Liver (tissue), 9 donors: ENCODE data around the gene ITCH. TPM values are rescaled to one million over a fixed set of nuclear protein-coding genes. Genes with fewer than 3 reads are reported as not detected.

ENCODE experiments used
- DNase-seq: peaks from one replicate; pipeline ENCODE4 v3.0.0-alpha.2; 2017; ENCODE audit warnings: low spot score
- H3K27ac ChIP-seq, 2 donors: one replicate each; pipeline ENCODE4 v1.7.0; 2013; ENCODE audit warnings: inconsistent platforms in 2 of 2, low read length in 2 of 2, control low read depth in 1 of 2, low read depth in 1 of 2, mild to moderate bottlenecking in 1 of 2
- H3K27me3 ChIP-seq, 4 donors: one replicate each; pipeline versions ENCODE4 v1.6.1 to v1.7.0; 2013; ENCODE audit warnings: low read length in 3 of 4, inconsistent platforms in 1 of 4, mild to moderate bottlenecking in 1 of 4, moderate library complexity in 1 of 4; ENCODE audit not compliant: control insufficient read depth in 4 of 4, insufficient read depth in 4 of 4
- H3K36me3 ChIP-seq, 4 donors: one replicate each; pipeline versions ENCODE4 v1.6.1 to v1.7.0; 2013; ENCODE audit warnings: low read length in 3 of 4, mild to moderate bottlenecking in 3 of 4, low read depth in 1 of 4, moderate library complexity in 1 of 4; ENCODE audit not compliant: control insufficient read depth in 4 of 4, insufficient read depth in 3 of 4
- H3K4me1 ChIP-seq, 4 donors: one replicate each; pipeline versions ENCODE4 v1.6.1 to v1.7.0; 2013; ENCODE audit warnings: low read length in 3 of 4, mild to moderate bottlenecking in 3 of 4, moderate library complexity in 1 of 4; ENCODE audit not compliant: control insufficient read depth in 4 of 4, insufficient read depth in 4 of 4
- H3K4me3 ChIP-seq, 3 donors: one replicate each; pipeline versions ENCODE4 v1.6.1 to v1.7.0; 2013; ENCODE audit warnings: low read length in 3 of 3, control low read depth in 1 of 3, low read depth in 1 of 3, mild to moderate bottlenecking in 1 of 3
- H3K9ac ChIP-seq, 2 donors: one replicate each; pipeline ENCODE4 v1.7.0; 2013; ENCODE audit warnings: low read length in 2 of 2, mild to moderate bottlenecking in 2 of 2, moderate library complexity in 2 of 2, control low read depth in 1 of 2, low read depth in 1 of 2
- H3K9me3 ChIP-seq, 4 donors: one replicate each; pipeline versions ENCODE4 v1.6.1 to v1.7.0; 2013; ENCODE audit warnings: low read length in 3 of 4; ENCODE audit not compliant: control insufficient read depth in 4 of 4
- EGR1 ChIP-seq, 2 donors: IDR thresholded peaks; 2 replicates each; pipeline ENCODE4 v1.6.1; 2016 to 2018; ENCODE audit warnings: antibody characterized with exemption in 2 of 2, low read depth in 2 of 2
- FOXA1 ChIP-seq: IDR thresholded peaks from 2 replicates; pipeline ENCODE4 v1.6.1; 2016; ENCODE audit warnings: antibody characterized with exemption
- FOXA2 ChIP-seq: IDR thresholded peaks from 2 replicates; pipeline ENCODE4 v1.6.1; 2016; ENCODE audit warnings: antibody characterized with exemption
- GABPA ChIP-seq, 2 donors: IDR thresholded peaks in 1 of 2; conservative IDR thresholded peaks in 1 of 2; 2 replicates each; pipeline ENCODE4 v1.6.1; 2016; ENCODE audit warnings: antibody characterized with exemption in 2 of 2, mild to moderate bottlenecking in 1 of 2, moderate library complexity in 1 of 2
- HNF4G ChIP-seq: IDR thresholded peaks from 2 replicates; pipeline ENCODE4 v1.6.1; 2016; ENCODE audit warnings: antibody characterized with exemption
- JUND ChIP-seq, 2 donors: IDR thresholded peaks; 2 replicates each; pipeline ENCODE4 v1.6.1; 2016; ENCODE audit warnings: antibody characterized with exemption in 2 of 2
- RXRA ChIP-seq, 2 donors: IDR thresholded peaks; 2 replicates each; pipeline ENCODE4 v1.6.1; 2017 to 2018; ENCODE audit warnings: antibody characterized with exemption in 2 of 2, mild to moderate bottlenecking in 1 of 2
- TAF1 ChIP-seq: conservative IDR thresholded peaks from 2 replicates; pipeline ENCODE4 v1.6.1; 2016; ENCODE audit warnings: antibody characterized with exemption, mild to moderate bottlenecking
- WGBS: extraction: QIAGEN DNeasy Blood & Tissue Kit; methylation state at CpG from one replicate; pipeline ENCODE4 v1.1.7; 2013; 5-methylcytosine and 5-hydroxymethylcytosine counted together
- polyA plus RNA-seq, 2 donors: library from polyadenylated mRNA; stranded (reverse) in 1 of 2; unstranded in 1 of 2; fragments of 200-250 nt in 1 of 2; fragments of >200 nt in 1 of 2; fragmentation: Nextera tagmentation in 1 of 2; extraction: Ambion mirVana in 1 of 2; gene quantifications; one replicate each; pipeline versions ENCODE4 v1.2.1 to v1.2.3, GENCODE V29; 2013 to 2015
- total RNA-seq, 2 donors: library from RNA; depleted of rRNA; stranded (reverse); fragments of >200 nt; gene quantifications; one replicate each; pipeline ENCODE4 v1.2.3, GENCODE V29; 2014
- TF ChIP-seq, protein P1 (sequence below): fragments of 150-350 bp; IDR thresholded peaks from 2 replicates; pipeline ENCODE4 v1.5.1; 2017; ENCODE audit warnings: improper control_type of control experiment, low read depth, low read length; ENCODE audit not compliant: missing input control
- TF ChIP-seq, protein P2 (sequence below): IDR thresholded peaks from 2 replicates; pipeline ENCODE4 v1.6.1; 2016; ENCODE audit warnings: antibody characterized with exemption
- TF ChIP-seq, protein P3 (sequence below): IDR thresholded peaks from 2 replicates; pipeline ENCODE4 v1.6.1; 2016; ENCODE audit warnings: antibody characterized with exemption
- TF ChIP-seq, protein P4 (sequence below): IDR thresholded peaks from 2 replicates; pipeline ENCODE4 v1.6.1; 2016; ENCODE audit warnings: antibody characterized with exemption
- donor health status: healthy.
- donor health status: healthy.
- donor health status: healthy.
- donor health status: healthy.
- donor health status: healthy.

ITCH gene
- total and polyA plus RNA-seq, 4 donors = 14.3 to 85.3 (median 25.8) TPM

DNA sequence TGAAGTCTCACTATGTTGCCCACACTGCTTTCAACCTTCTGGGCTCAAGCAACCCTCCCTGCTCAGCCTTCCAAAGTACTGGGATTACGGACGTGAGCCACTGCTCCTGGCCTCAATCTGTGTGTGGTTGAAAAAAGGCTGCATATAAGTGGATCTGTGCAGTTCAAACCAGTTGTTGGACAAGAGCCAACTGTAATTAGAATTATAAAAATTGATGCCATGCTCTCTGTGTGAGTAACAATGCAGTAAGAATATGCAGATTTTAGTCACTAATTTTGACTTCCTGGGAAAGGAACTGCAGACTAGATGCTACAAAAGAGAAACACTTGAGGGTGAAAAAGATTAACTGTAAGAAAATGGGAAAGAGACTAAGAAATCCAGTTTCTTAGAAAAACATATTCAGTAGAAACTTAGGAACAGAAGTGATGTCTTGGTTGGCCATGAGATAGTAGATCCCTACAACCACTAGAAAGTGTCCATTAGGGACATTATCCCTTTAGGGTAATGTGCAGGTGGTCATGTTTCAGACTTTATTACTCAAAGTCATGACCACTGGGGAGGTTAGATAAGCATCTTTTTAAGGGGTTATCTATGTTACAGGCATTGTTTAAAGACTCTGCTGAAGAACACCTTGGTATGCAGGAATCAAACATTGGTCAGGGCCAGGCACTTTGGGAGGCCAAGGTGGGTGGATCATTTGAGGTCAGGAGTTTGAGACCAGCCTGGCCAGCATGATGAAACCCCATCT is 26.3 kb downstream of the ITCH start:
- Histone ChIP-seq H3K4me3 (no peak overlapping the region), H3K9ac (no peak overlapping the region), H3K4me1 (peaks cover 17 to 48% (median 32%) of the 10 kb centered on the region in 4 donors), H3K27ac (no peak overlapping the region), H3K9me3 (no peaks in the 10 kb centered on the region), H3K27me3 (no peaks in the 10 kb centered on the region), H3K36me3 (peaks cover 2 to 7% (median 6%) of the 10 kb centered on the region in 4 donors)
- DNase-seq = no peak
- TF ChIP-seq JUND (IDR thresholded peaks at IDR 0.05) = no peak
- TF ChIP-seq EGR1 (IDR thresholded peaks at IDR 0.05; ENCODE audit: low read depth in 2 of 2) = no peak
- no peak for TF ChIP-seq FOXA2
- TF ChIP-seq, protein P1, sequence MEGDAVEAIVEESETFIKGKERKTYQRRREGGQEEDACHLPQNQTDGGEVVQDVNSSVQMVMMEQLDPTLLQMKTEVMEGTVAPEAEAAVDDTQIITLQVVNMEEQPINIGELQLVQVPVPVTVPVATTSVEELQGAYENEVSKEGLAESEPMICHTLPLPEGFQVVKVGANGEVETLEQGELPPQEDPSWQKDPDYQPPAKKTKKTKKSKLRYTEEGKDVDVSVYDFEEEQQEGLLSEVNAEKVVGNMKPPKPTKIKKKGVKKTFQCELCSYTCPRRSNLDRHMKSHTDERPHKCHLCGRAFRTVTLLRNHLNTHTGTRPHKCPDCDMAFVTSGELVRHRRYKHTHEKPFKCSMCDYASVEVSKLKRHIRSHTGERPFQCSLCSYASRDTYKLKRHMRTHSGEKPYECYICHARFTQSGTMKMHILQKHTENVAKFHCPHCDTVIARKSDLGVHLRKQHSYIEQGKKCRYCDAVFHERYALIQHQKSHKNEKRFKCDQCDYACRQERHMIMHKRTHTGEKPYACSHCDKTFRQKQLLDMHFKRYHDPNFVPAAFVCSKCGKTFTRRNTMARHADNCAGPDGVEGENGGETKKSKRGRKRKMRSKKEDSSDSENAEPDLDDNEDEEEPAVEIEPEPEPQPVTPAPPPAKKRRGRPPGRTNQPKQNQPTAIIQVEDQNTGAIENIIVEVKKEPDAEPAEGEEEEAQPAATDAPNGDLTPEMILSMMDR = no peak
- no peak for TF ChIP-seq TAF1
- TF ChIP-seq, protein P2, sequence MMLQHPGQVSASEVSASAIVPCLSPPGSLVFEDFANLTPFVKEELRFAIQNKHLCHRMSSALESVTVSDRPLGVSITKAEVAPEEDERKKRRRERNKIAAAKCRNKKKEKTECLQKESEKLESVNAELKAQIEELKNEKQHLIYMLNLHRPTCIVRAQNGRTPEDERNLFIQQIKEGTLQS = no peak
- no peak for TF ChIP-seq FOXA1
- no peak for TF ChIP-seq HNF4G
- TF ChIP-seq, protein P3, sequence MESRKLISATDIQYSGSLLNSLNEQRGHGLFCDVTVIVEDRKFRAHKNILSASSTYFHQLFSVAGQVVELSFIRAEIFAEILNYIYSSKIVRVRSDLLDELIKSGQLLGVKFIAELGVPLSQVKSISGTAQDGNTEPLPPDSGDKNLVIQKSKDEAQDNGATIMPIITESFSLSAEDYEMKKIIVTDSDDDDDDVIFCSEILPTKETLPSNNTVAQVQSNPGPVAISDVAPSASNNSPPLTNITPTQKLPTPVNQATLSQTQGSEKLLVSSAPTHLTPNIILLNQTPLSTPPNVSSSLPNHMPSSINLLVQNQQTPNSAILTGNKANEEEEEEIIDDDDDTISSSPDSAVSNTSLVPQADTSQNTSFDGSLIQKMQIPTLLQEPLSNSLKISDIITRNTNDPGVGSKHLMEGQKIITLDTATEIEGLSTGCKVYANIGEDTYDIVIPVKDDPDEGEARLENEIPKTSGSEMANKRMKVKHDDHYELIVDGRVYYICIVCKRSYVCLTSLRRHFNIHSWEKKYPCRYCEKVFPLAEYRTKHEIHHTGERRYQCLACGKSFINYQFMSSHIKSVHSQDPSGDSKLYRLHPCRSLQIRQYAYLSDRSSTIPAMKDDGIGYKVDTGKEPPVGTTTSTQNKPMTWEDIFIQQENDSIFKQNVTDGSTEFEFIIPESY = no peak
- TF ChIP-seq, protein P4, sequence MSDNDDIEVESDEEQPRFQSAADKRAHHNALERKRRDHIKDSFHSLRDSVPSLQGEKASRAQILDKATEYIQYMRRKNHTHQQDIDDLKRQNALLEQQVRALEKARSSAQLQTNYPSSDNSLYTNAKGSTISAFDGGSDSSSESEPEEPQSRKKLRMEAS = no peak
- 84% methylated on average over 2 of the region's 2 CpGs for WGBS

DNA sequence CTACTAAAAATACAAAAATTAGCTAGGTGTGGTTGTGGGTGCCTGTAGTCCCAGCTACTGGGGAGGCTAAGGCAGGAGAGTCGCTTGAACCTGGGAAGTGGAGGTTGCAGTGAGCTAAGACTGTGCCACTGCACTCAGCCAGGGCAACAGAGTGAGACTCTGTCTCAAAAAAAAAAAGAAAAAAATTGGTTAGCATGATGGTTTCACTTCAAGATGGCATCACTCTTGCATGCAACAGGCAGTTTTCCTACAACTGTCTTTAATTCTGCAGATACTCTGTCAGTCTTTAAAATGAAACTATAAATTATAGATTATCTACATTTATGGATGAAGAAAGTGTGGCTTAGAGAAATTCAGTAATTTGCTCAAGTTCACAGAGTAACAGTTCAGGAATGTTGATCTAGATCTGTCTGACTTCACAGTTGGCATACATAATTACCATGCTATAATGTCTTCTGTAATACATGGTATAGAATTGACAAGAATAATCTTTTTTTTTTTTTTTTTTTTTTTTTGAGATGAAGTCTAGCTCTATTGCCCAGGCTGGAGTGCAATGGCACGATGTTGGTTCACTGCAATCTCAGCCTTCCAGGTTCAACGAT is 27.0 kb downstream of the ITCH start:
- Histone ChIP-seq H3K4me1 (peaks cover 11 to 48% (median 32%) of the 10 kb centered on the region in 4 donors), H3K9me3 (no peaks in the 10 kb centered on the region), H3K27ac (no peak overlapping the region), H3K9ac (no peak overlapping the region), H3K4me3 (no peak overlapping the region), H3K36me3 (peaks cover 2 to 9% (median 8%) of the 10 kb centered on the region in 4 donors), H3K27me3 (no peaks in the 10 kb centered on the region)
- WGBS = 95% methylated on average over 3 of the region's 3 CpGs
- DNase-seq = no peak
- TF ChIP-seq RXRA (IDR thresholded peaks at IDR 0.05) (no peak), GABPA (IDR thresholded peaks at IDR 0.05 in 1 of 2, conservative IDR thresholded peaks at IDR 0.05 in 1 of 2) (no peak), JUND (IDR thresholded peaks at IDR 0.05) (no peak)
- TF ChIP-seq, protein P3 = no peak
